Cardiac fibroblast (primary cell): Measurements from ENCODE around the gene VEGFB.

ENCODE experiments used
- DNase-seq, 2 donors: peaks; one replicate each; pipeline versions ENCODE4 v3.0.0 to v3.0.0-alpha.2; 2010; ENCODE audit warnings: low read depth in 2 of 2
- H3K4me3 ChIP-seq, 2 donors: replicated peaks in 1 of 2; 1 replicate in 1 of 2; 2 replicates in 1 of 2; pipeline ENCODE4 v1.5.1; 2011; ENCODE audit warnings: low read depth in 2 of 2, low read length in 2 of 2, mild to moderate bottlenecking in 2 of 2, moderate library complexity in 1 of 2
- TF ChIP-seq, protein P1 (sequence below): IDR thresholded peaks from one replicate; pipeline ENCODE4 v1.5.1; 2011; ENCODE audit warnings: low read depth, mild to moderate bottlenecking, low read length, inconsistent platforms

Gene VEGFB

DNA sequence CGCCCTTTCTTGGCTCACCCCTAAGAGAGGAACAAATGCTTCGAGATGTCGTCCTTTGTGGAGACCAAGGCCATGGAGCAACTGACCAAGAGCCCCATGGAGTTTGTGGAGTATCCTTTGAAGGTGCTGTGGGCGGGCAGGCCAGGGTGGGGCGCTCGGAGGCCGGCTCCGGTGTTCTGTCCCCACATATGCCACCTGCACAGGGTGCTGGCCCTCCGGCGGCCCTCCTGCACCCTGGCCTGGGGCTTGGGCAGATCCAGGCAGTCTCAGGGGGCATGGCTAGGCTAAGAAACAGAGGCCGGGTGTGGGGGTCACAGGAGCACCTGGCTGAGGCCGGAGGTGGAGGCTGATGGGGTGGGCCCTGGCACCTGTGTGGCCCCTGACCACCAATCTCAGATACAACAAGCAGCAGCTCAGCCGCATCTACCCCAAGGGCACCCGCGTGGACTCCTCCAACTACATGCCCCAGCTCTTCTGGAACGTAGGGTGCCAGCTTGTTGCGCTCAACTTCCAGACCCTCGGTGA, 27.2 kb downstream of the VEGFB start:
- DNase-seq, result no peak
- no peak overlapping the region for H3K4me3 ChIP-seq
- TF ChIP-seq, protein P1, sequence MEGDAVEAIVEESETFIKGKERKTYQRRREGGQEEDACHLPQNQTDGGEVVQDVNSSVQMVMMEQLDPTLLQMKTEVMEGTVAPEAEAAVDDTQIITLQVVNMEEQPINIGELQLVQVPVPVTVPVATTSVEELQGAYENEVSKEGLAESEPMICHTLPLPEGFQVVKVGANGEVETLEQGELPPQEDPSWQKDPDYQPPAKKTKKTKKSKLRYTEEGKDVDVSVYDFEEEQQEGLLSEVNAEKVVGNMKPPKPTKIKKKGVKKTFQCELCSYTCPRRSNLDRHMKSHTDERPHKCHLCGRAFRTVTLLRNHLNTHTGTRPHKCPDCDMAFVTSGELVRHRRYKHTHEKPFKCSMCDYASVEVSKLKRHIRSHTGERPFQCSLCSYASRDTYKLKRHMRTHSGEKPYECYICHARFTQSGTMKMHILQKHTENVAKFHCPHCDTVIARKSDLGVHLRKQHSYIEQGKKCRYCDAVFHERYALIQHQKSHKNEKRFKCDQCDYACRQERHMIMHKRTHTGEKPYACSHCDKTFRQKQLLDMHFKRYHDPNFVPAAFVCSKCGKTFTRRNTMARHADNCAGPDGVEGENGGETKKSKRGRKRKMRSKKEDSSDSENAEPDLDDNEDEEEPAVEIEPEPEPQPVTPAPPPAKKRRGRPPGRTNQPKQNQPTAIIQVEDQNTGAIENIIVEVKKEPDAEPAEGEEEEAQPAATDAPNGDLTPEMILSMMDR, result no peak

DNA sequence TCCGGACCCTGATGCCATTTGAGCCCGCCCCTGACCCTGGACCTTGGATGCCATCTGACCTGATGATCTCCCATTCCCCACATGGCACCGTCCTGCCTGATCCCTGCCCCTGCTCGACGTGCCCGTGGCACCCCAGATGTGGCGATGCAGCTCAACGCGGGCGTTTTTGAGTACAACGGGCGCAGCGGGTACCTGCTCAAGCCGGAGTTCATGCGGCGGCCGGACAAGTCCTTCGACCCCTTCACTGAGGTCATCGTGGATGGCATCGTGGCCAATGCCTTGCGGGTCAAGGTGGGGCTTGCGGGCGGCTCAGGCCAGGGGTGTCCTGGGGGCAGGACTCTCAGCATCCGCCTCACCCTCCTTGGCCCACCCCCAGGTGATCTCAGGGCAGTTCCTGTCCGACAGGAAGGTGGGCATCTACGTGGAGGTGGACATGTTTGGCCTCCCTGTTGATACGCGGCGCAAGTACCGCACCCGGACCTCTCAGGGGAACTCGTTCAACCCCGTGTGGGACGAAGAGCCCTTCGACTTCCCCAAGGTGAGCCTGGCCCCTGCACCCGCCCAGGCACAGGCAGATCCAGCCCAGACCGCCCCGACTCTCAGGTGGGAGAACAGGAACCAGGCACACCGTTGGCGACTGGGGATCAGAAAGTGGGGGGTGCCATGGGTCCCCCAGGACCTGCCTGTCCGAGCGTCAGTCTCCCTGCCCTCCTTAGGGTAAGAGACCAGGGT, 28.1 kb downstream of the VEGFB start:
- DNase-seq, result no peak
- H3K4me3 ChIP-seq, result no peak overlapping the region
- TF ChIP-seq, protein P1, result no peak

DNA sequence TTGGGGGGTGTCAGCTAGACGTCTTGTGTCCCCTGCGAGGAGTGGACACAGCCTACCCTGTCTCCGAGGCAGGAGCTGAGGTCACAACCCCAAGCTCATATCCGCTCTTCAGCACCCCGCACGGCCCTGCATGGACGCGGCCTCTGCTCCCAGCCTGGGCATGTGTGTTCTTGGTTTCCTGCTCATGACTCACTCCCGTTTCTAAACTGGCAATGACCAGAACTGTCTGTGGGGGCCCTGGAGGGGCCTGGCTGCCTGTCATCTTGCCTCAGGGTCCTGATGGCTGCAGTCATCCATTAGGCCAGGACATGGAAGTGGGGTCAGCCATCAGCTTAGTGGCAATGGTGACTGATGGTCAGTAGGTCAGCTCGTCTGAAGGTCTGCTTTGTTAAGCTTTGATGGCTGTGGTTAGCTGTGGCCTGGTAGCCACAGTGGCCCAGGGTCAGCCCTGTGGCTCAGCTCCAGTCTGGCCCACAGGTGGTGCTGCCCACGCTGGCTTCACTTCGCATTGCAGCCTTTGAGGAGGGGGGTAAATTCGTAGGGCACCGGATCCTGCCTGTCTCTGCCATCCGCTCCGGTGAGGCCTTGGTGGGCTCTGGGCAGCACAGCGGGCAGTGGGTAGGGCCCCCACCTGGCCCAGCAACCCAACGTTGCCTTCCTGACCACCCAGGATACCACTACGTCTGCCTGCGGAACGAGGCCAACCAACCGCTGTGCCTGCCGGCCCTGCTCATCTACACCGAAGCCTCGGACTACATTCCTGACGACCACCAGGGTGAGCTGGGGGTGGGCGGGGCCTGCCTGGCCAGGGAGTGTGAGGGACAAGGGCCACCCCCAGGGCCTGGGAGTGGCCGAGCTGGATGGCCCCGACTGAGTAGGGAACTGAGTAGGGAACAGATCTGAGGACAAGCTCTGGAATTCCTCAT, 28.9 kb downstream of the VEGFB start:
- no peak overlapping the region for H3K4me3 ChIP-seq
- DNase-seq, result peak; percentile 61 to 69
- TF ChIP-seq, protein P1, result no peak

DNA sequence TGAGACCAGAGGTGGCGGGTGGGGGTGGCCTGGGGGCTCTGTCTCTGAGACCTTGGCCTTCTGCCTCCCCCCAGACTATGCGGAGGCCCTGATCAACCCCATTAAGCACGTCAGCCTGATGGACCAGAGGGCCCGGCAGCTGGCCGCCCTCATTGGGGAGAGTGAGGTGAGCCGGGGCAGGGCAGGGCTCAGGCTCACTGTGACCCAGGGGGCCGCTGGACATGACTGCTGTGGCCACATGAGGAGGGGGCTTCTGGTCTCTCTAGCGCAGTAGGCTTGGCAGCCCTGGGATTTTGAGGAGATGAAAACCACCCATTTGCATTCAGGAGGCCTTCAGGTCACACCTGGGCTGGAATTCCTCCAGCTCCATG, 29.5 kb downstream of the VEGFB start:
- DNase-seq, result no peak
- TF ChIP-seq, protein P1, result no peak

DNA sequence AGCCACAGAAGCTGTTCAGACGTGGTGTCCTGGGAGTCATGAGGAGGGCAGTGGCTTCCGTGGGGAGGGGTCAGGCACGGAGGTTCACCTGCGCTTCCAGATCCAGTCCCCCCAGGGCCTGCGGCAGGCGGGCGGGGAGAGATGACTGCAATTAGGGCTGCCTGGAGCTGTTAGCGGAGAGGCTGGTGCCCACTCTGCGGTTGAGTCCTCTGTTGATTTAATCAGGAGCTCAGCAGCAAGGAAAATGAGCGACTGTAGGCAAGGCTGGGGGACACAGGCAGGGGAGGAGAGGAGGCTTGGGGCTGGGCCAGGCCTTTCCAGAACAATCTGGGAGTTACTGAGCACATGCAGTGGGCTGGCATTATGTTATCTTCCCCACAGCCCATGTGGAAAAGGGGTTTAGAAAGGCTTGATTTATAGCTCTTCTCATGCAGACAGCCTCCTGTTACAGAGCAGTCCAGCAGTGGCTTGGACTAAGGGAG, 30.0 kb downstream of the VEGFB start:
- TF ChIP-seq, protein P1, result no peak
- no peak for DNase-seq
- H3K4me3 ChIP-seq, result no peak overlapping the region

More for the DNA sequence above, 29.5 kb downstream of the VEGFB start:
- H3K4me3 ChIP-seq, result no peak overlapping the region

DNA sequence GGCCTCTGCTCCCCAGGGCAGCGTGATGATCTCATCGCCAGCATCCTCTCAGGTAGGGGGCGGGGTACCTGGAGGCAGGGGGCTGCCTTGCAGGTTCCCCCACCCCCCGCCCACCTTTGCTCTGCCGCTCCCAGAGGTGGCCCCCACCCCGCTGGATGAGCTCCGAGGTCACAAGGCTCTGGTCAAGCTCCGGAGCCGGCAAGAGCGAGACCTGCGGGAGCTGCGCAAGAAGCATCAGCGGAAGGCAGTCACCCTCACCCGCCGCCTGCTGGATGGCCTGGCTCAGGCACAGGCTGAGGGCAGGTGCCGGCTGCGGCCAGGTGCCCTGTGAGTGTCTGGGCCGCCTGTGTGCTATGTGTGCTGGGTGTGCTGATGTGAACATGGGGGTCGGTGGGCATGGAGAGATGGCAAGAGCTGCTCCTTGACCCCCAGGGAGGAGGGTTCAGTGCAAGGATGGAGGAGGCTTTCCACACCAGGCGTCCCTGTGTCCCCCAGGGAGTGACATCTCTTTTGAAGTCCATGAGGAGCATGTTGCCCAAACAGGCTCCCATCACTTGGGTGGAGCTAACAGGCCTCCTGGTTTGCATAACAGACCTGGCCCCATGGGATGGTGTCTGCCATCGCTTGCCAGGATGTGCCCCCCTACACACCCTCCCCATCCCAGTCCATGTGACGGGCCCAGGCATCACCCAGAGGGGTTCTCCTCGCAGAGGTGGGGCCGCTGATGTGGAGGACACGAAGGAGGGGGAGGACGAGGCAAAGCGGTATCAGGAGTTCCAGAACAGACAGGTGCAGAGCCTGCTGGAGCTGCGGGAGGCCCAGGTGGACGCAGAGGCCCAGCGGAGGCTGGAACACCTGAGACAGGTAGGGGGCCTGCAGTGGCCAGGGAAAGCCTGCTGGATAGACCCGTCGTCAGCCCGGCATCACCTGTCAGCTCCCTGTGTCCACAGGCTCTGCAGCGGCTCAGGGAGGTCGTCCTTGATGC, 31.1 kb downstream of the VEGFB start:
- no peak for DNase-seq
- TF ChIP-seq, protein P1, result no peak
- no peak overlapping the region for H3K4me3 ChIP-seq
